Adrenal gland (tissue), 5 donors: ENCODE results near the gene FARS2.

Experiments
- POLR2A ChIP-seq, 2 donors: fragments of 450-650 bp; IDR thresholded peaks; one replicate each; pipeline ENCODE4 v1.6.1; 2017; ENCODE audit warnings: antibody characterized with exemption in 2 of 2, mild to moderate bottlenecking in 2 of 2, moderate library complexity in 1 of 2
- TF ChIP-seq, protein P1 (sequence below), 6 experiments: fragments of 450-650 bp in 4 of 6; fragments of 200-600 bp in 2 of 6; sonication (generic) in 1 of 6; IDR thresholded peaks; 1 replicate in 5 of 6; 2 replicates in 1 of 6; pipeline versions ENCODE4 v1.5.1 to v1.8.0; 2016 to 2021; ENCODE audit warnings: antibody characterized with exemption in 6 of 6, mild to moderate bottlenecking in 2 of 6, moderate library complexity in 1 of 6
- donor health status: DM: no; HTN: no; CAD: no.

DNA sequence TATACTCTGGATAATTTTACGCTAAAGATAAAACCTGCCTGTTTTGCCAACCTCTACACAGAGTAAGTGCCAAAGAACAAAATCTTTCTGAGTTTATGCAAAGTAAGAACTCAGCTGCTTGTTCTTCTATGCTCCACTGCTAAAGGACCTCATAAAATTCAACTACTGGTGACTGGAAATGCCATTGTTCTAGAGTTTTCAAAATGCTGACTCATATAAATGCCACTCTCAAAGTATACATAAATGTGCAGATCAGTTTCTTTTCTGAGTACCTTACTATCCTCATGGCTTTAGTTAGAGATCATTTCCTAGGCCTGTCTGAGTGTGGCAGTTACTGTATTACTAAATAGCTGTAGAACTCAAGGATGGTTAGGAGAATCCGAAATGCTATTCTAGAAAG, 46.2 kb upstream of the FARS2 start:
- TF ChIP-seq, protein P1, sequence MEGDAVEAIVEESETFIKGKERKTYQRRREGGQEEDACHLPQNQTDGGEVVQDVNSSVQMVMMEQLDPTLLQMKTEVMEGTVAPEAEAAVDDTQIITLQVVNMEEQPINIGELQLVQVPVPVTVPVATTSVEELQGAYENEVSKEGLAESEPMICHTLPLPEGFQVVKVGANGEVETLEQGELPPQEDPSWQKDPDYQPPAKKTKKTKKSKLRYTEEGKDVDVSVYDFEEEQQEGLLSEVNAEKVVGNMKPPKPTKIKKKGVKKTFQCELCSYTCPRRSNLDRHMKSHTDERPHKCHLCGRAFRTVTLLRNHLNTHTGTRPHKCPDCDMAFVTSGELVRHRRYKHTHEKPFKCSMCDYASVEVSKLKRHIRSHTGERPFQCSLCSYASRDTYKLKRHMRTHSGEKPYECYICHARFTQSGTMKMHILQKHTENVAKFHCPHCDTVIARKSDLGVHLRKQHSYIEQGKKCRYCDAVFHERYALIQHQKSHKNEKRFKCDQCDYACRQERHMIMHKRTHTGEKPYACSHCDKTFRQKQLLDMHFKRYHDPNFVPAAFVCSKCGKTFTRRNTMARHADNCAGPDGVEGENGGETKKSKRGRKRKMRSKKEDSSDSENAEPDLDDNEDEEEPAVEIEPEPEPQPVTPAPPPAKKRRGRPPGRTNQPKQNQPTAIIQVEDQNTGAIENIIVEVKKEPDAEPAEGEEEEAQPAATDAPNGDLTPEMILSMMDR (IDR thresholded peaks at IDR 0.05): no peak
- TF ChIP-seq POLR2A (IDR thresholded peaks at IDR 0.05): no peak
